Breast epithelium (tissue), 3 donors: Measurements from ENCODE around the gene PRR19.

Source experiments
- POLR2A ChIP-seq: fragments of 450-650 bp; IDR thresholded peaks from one replicate; pipeline ENCODE4 v1.6.1; 2016; ENCODE audit warnings: antibody characterized with exemption, mild to moderate bottlenecking, moderate library complexity
- POLR2AphosphoS5 ChIP-seq, 3 donors: sonication (generic); formaldehyde crosslinking; IDR thresholded peaks; one replicate each; pipeline ENCODE4 v1.6.1; 2017; ENCODE audit warnings: antibody characterized with exemption in 3 of 3
- TF ChIP-seq, protein P1 (sequence below), 3 donors: fragments of 450-650 bp; IDR thresholded peaks; one replicate each; pipeline ENCODE4 v1.5.1; 2016 to 2017; ENCODE audit warnings: antibody characterized with exemption in 3 of 3, mild to moderate bottlenecking in 3 of 3, moderate library complexity in 3 of 3

DNA sequence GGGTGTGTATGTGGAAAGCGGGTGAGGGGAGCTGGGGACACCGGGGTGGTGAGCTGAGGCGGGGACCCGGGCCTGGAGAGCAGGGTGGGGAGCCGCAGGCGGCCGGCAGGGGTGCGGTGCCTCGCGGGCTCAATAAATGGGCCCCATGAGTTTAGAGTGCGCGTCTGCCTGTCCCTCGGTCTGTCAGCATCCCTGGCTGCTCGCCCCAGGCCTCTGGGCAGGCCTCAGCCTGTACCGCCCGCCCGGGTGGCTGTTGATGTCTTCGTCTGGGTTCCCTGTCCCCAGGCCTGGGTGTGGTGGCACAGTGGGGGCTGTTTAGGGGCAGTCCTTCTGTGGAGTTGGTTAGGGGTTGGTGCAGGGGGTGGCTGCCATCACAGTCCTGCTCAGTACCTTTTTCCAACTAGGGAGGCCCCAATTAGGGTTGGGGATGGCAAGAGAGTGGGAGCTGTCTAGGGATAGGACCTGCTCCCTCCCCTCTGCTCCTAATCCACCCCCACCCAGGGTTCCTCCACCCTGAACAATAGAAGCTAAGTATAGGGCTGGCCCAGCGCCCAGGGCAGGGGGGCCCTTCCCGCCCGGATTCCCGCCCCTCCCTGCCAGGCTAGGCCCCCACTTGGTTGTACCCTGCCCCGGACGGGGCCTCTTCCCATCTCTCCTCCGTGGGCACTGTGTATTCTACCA, 20.6 kb upstream of the PRR19 start:
- TF ChIP-seq, protein P1, sequence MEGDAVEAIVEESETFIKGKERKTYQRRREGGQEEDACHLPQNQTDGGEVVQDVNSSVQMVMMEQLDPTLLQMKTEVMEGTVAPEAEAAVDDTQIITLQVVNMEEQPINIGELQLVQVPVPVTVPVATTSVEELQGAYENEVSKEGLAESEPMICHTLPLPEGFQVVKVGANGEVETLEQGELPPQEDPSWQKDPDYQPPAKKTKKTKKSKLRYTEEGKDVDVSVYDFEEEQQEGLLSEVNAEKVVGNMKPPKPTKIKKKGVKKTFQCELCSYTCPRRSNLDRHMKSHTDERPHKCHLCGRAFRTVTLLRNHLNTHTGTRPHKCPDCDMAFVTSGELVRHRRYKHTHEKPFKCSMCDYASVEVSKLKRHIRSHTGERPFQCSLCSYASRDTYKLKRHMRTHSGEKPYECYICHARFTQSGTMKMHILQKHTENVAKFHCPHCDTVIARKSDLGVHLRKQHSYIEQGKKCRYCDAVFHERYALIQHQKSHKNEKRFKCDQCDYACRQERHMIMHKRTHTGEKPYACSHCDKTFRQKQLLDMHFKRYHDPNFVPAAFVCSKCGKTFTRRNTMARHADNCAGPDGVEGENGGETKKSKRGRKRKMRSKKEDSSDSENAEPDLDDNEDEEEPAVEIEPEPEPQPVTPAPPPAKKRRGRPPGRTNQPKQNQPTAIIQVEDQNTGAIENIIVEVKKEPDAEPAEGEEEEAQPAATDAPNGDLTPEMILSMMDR (IDR thresholded peaks at IDR 0.05) = peak in 1 of 3 donors; percentile 7
- TF ChIP-seq POLR2A (no peak), POLR2AphosphoS5 (IDR thresholded peaks at IDR 0.05) (no peak)
